ENCODE data around the gene NAMPT. TPM values are rescaled to one million over a fixed set of nuclear protein-coding genes. Genes with fewer than 3 reads are reported as not detected.

The NAMPT gene
- total RNA-seq, 2 donors from 2014 or later = 101 to 111 TPM

- WGBS, 2 experiments (ENCODE audit: insufficient coverage in 1 of 2, insufficient read length in 1 of 2) = 90% methylated on average over 2 to 5 of the region's 5 CpGs
- Mint-ChIP-seq H3K36me3 (ENCODE audit: low read depth) (no peaks in the 10 kb centered on the region), H3K27me3 (ENCODE audit: insufficient read depth) (no peaks in the 10 kb centered on the region), H3K4me3 (no peak overlapping the region), H3K4me1 (no peaks in the 10 kb centered on the region), H3K27ac (no peak overlapping the region), H3K9me3 (peaks cover 28% of the 10 kb centered on the region)
- no peak for TF ChIP-seq CTCF (conservative IDR thresholded peaks at IDR 0.05)
- H3K4me1 ChIP-seq (ENCODE audit: control insufficient read depth, insufficient read depth, low read length) = no peaks in the 10 kb centered on the region
- no peak for DNase-seq
- H3K9me3 ChIP-seq (ENCODE audit: control insufficient read depth, low read length) = peaks cover 19% of the 10 kb centered on the region
- no peak overlapping the region for H3K27ac ChIP-seq (ENCODE audit: low read depth, low read length)
- H3K27me3 ChIP-seq (ENCODE audit: control insufficient read depth, insufficient read depth, low read length, poor library complexity, severe bottlenecking) = no peaks in the 10 kb centered on the region
- no peak overlapping the region for H3K9ac ChIP-seq (ENCODE audit: extremely low read depth, low read length, poor library complexity, severe bottlenecking)
- no peaks in the 10 kb centered on the region for H3K36me3 ChIP-seq (ENCODE audit: control insufficient read depth, insufficient read depth, low read length)
- no peak overlapping the region for H3K4me3 ChIP-seq (ENCODE audit: low read length)
Observed at GRCh38 chr7:106317971-106318370, 33.2 kb upstream of the NAMPT start.

- H3K36me3 Mint-ChIP-seq (ENCODE audit: low read depth) = no peaks in the 10 kb centered on the region
- Histone ChIP-seq H3K27ac (ENCODE audit: low read depth, low read length) (no peak overlapping the region), H3K9ac (ENCODE audit: extremely low read depth, low read length, poor library complexity, severe bottlenecking) (no peak overlapping the region), H3K9me3 (ENCODE audit: control insufficient read depth, low read length) (peaks cover 19% of the 10 kb centered on the region), H3K4me1 (ENCODE audit: control insufficient read depth, insufficient read depth, low read length) (no peaks in the 10 kb centered on the region), H3K36me3 (ENCODE audit: control insufficient read depth, insufficient read depth, low read length) (no peaks in the 10 kb centered on the region), H3K27me3 (ENCODE audit: control insufficient read depth, insufficient read depth, low read length, poor library complexity, severe bottlenecking) (no peaks in the 10 kb centered on the region), H3K4me3 (ENCODE audit: low read length) (no peak overlapping the region)
- H3K4me3 Mint-ChIP-seq = no peak overlapping the region
- H3K9me3 Mint-ChIP-seq = peaks cover 27% of the 10 kb centered on the region
- DNase-seq = no peak
- H3K27me3 Mint-ChIP-seq (ENCODE audit: insufficient read depth) = no peaks in the 10 kb centered on the region
- TF ChIP-seq CTCF (conservative IDR thresholded peaks at IDR 0.05) = no peak
- H3K27ac Mint-ChIP-seq = no peak overlapping the region
- H3K4me1 Mint-ChIP-seq = no peaks in the 10 kb centered on the region
Observed at GRCh38 chr7:106316947-106317346, 32.2 kb upstream of the NAMPT start.

- Histone ChIP-seq H3K27me3 (ENCODE audit: control insufficient read depth, insufficient read depth, low read length, poor library complexity, severe bottlenecking) (no peaks in the 10 kb centered on the region), H3K27ac (ENCODE audit: low read depth, low read length) (no peak overlapping the region), H3K36me3 (ENCODE audit: control insufficient read depth, insufficient read depth, low read length) (no peaks in the 10 kb centered on the region), H3K4me1 (ENCODE audit: control insufficient read depth, insufficient read depth, low read length) (no peaks in the 10 kb centered on the region), H3K9ac (ENCODE audit: extremely low read depth, low read length, poor library complexity, severe bottlenecking) (no peak overlapping the region), H3K9me3 (ENCODE audit: control insufficient read depth, low read length) (peaks cover 16% of the 10 kb centered on the region), H3K4me3 (ENCODE audit: low read length) (no peak overlapping the region)
- no peak overlapping the region for H3K27ac Mint-ChIP-seq
- no peak for TF ChIP-seq CTCF (conservative IDR thresholded peaks at IDR 0.05)
- H3K9me3 Mint-ChIP-seq = peaks cover 17% of the 10 kb centered on the region
- H3K4me3 Mint-ChIP-seq = no peak overlapping the region
- H3K36me3 Mint-ChIP-seq (ENCODE audit: low read depth) = no peaks in the 10 kb centered on the region
- no peaks in the 10 kb centered on the region for H3K4me1 Mint-ChIP-seq
- no peaks in the 10 kb centered on the region for H3K27me3 Mint-ChIP-seq (ENCODE audit: insufficient read depth)
- DNase-seq = no peak
- 86 to 100% methylated on average over 1 to 2 of the region's 2 CpGs for WGBS, 2 experiments (ENCODE audit: insufficient coverage in 1 of 2, insufficient read length in 1 of 2)
Observed at GRCh38 chr7:106314875-106315274, 30.1 kb upstream of the NAMPT start.

All from endodermal cell (in vitro differentiated cells).